ENCODE measurements around the gene LILRA1.
"Not testable (repeated sequence)": the region's sequence is repeated elsewhere in the genome, so short reads cannot be mapped to it uniquely, and the experiment has no call there.

- TF ChIP-seq CTCF, EP300 (IDR thresholded peaks at IDR 0.05): not testable (repeated sequence)
These were observed 21.5 kb upstream of the LILRA1 start for GRCh38 chr19:54571715-54572615.

Measured in esophagus muscularis mucosa (tissue), 3 donors.